ENCODE results near the gene GPATCH8. TPM values are rescaled to one million over a fixed set of nuclear protein-coding genes. Genes with fewer than 3 reads are reported as not detected.
A peak's percentile ranks its signal among the peaks of the same experiment; 100 is the strongest.
"Not testable (repeated sequence)": the region's sequence is repeated elsewhere in the genome, so short reads cannot be mapped to it uniquely, and the experiment has no call there.

The GPATCH8 gene
- total RNA-seq, 2 donors from 2014 or later: 63.4 to 79.6 TPM

- no peak for ATAC-seq
Observed at GRCh38 chr17:44379887-44380286, 123.3 kb downstream of the GPATCH8 start.

GRCh38 chr17:44378171-44378705 lies 125.0 kb downstream of the GPATCH8 start:
- no peaks in the 10 kb centered on the region for H3K9me3 ChIP-seq (ENCODE audit: control insufficient read depth, low read length, poor library complexity, severe bottlenecking)
- Mint-ChIP-seq H3K27me3 (peaks cover 41% of the 10 kb centered on the region), H3K27ac (no peak overlapping the region), H3K4me3 (no peak overlapping the region), H3K4me1 (peaks cover 7% of the 10 kb centered on the region), H3K36me3 (ENCODE audit: low read depth) (no peaks in the 10 kb centered on the region)
- DNase-seq (no peak), ATAC-seq (no peak)

More at GRCh38 chr17:44379887-44380286, 123.3 kb downstream of the GPATCH8 start:
- no peak overlapping the region for H3K27ac Mint-ChIP-seq
- H3K4me3 Mint-ChIP-seq: no peak overlapping the region
- H3K27me3 Mint-ChIP-seq: peaks cover 41% of the 10 kb centered on the region
- DNase-seq: no peak
- no peaks in the 10 kb centered on the region for H3K36me3 Mint-ChIP-seq (ENCODE audit: low read depth)
- peaks cover 10% of the 10 kb centered on the region for H3K4me1 Mint-ChIP-seq
- no peaks in the 10 kb centered on the region for H3K9me3 ChIP-seq (ENCODE audit: control insufficient read depth, low read length, poor library complexity, severe bottlenecking)

- peaks cover 38% of the 10 kb centered on the region for H3K27me3 Mint-ChIP-seq
- no peaks in the 10 kb centered on the region for H3K9me3 ChIP-seq (ENCODE audit: control insufficient read depth, low read length, poor library complexity, severe bottlenecking)
- H3K4me3 Mint-ChIP-seq: no peak overlapping the region
- no peak overlapping the region for H3K27ac Mint-ChIP-seq
- DNase-seq (no peak), ATAC-seq (no peak)
- peaks cover under 1% of the 10 kb centered on the region for H3K4me1 Mint-ChIP-seq
- H3K36me3 Mint-ChIP-seq (ENCODE audit: low read depth): no peaks in the 10 kb centered on the region
Observed at GRCh38 chr17:44376779-44377178, 126.4 kb downstream of the GPATCH8 start.

GRCh38 chr17:44376124-44376523 lies 127.1 kb downstream of the GPATCH8 start:
- DNase-seq (no peak), ATAC-seq (peak; percentile 40)
- no peaks in the 10 kb centered on the region for H3K36me3 Mint-ChIP-seq (ENCODE audit: low read depth)
- no peaks in the 10 kb centered on the region for H3K4me1 Mint-ChIP-seq
- no peak overlapping the region for H3K4me3 Mint-ChIP-seq
- H3K9me3 ChIP-seq (ENCODE audit: control insufficient read depth, low read length, poor library complexity, severe bottlenecking): no peaks in the 10 kb centered on the region
- no peak overlapping the region for H3K27ac Mint-ChIP-seq
- peaks cover 37% of the 10 kb centered on the region for H3K27me3 Mint-ChIP-seq

- no peak overlapping the region for H3K4me3 Mint-ChIP-seq
- DNase-seq (no peak), ATAC-seq (no peak)
- H3K9me3 ChIP-seq (ENCODE audit: control insufficient read depth, low read length, poor library complexity, severe bottlenecking): no peaks in the 10 kb centered on the region
- no peaks in the 10 kb centered on the region for H3K36me3 Mint-ChIP-seq (ENCODE audit: low read depth)
- peaks cover 33% of the 10 kb centered on the region for H3K27me3 Mint-ChIP-seq
- H3K4me1 Mint-ChIP-seq: no peaks in the 10 kb centered on the region
- H3K27ac Mint-ChIP-seq: no peak overlapping the region
Observed at GRCh38 chr17:44375196-44376017, 127.8 kb downstream of the GPATCH8 start.

- Mint-ChIP-seq H3K27me3 (peaks cover 36% of the 10 kb centered on the region), H3K4me1 (no peaks in the 10 kb centered on the region), H3K27ac (no peak overlapping the region), H3K4me3 (no peak overlapping the region), H3K36me3 (ENCODE audit: low read depth) (no peaks in the 10 kb centered on the region)
- no peaks in the 10 kb centered on the region for H3K9me3 ChIP-seq (ENCODE audit: control insufficient read depth, low read length, poor library complexity, severe bottlenecking)
- ATAC-seq (no peak), DNase-seq (no peak)
Observed at GRCh38 chr17:44374306-44375195, 128.7 kb downstream of the GPATCH8 start.

- Mint-ChIP-seq H3K4me1 (peaks cover 2% of the 10 kb centered on the region), H3K27ac (no peak overlapping the region), H3K4me3 (no peak overlapping the region), H3K27me3 (peaks cover 39% of the 10 kb centered on the region), H3K36me3 (ENCODE audit: low read depth) (no peaks in the 10 kb centered on the region)
- no peaks in the 10 kb centered on the region for H3K9me3 ChIP-seq (ENCODE audit: control insufficient read depth, low read length, poor library complexity, severe bottlenecking)
- ATAC-seq (no peak), DNase-seq (no peak)
Observed at GRCh38 chr17:44372036-44372435, 131.2 kb downstream of the GPATCH8 start.

GRCh38 chr17:44369414-44370023 lies 133.7 kb downstream of the GPATCH8 start:
- H3K4me1 Mint-ChIP-seq; H3K36me3 Mint-ChIP-seq (ENCODE audit: low read depth); H3K4me3 Mint-ChIP-seq; H3K27ac Mint-ChIP-seq; ATAC-seq; H3K9me3 ChIP-seq (ENCODE audit: control insufficient read depth, low read length, poor library complexity, severe bottlenecking); DNase-seq: not testable (repeated sequence)
- peaks cover 57% of the 10 kb centered on the region for H3K27me3 Mint-ChIP-seq

- H3K36me3 Mint-ChIP-seq (ENCODE audit: low read depth); H3K9me3 ChIP-seq (ENCODE audit: control insufficient read depth, low read length, poor library complexity, severe bottlenecking); H3K4me3 Mint-ChIP-seq; H3K27ac Mint-ChIP-seq; DNase-seq; ATAC-seq; H3K4me1 Mint-ChIP-seq: not testable (repeated sequence)
- H3K27me3 Mint-ChIP-seq: peaks cover 58% of the 10 kb centered on the region
Observed at GRCh38 chr17:44368391-44369243, 134.6 kb downstream of the GPATCH8 start.

- H3K27ac Mint-ChIP-seq: no peak overlapping the region
- H3K4me1 Mint-ChIP-seq: peaks cover 2% of the 10 kb centered on the region
- H3K36me3 Mint-ChIP-seq (ENCODE audit: low read depth): no peaks in the 10 kb centered on the region
- H3K27me3 Mint-ChIP-seq: peaks cover 49% of the 10 kb centered on the region
- ATAC-seq: no peak
- no peaks in the 10 kb centered on the region for H3K9me3 ChIP-seq (ENCODE audit: control insufficient read depth, low read length, poor library complexity, severe bottlenecking)
- no peak overlapping the region for H3K4me3 Mint-ChIP-seq
- no peak for DNase-seq
Observed at GRCh38 chr17:44367231-44367979, 135.8 kb downstream of the GPATCH8 start.

GRCh38 chr17:44365051-44365450 lies 138.2 kb downstream of the GPATCH8 start:
- H3K27me3 Mint-ChIP-seq: peaks cover 50% of the 10 kb centered on the region
- H3K27ac Mint-ChIP-seq; H3K36me3 Mint-ChIP-seq (ENCODE audit: low read depth); H3K9me3 ChIP-seq (ENCODE audit: control insufficient read depth, low read length, poor library complexity, severe bottlenecking); H3K4me3 Mint-ChIP-seq; ATAC-seq; H3K4me1 Mint-ChIP-seq; DNase-seq: not testable (repeated sequence)
